ENCODE results near the gene CDKN3.
A peak's percentile ranks its signal among the peaks of the same experiment; 100 is the strongest.

The CDKN3 gene
- total RNA-seq = 0.19 to 0.78 (median 0.52) reads per million in 3 donors

- Histone ChIP-seq H3K4me3 (ENCODE audit: insufficient read depth, low read depth, low read length, poor library complexity, severe bottlenecking) (peak within 1 kb of the TSS; percentile 70), H3K4me1 (ENCODE audit: control insufficient read depth, insufficient read depth, low read length, poor library complexity, severe bottlenecking) (no peaks in the 10 kb centered on the region), H3K9me3 (ENCODE audit: control insufficient read depth, low read length) (no peaks in the 10 kb centered on the region), H3K27me3 (replicated peaks; ENCODE audit: control insufficient read depth, insufficient read depth, low read length, poor library complexity, severe bottlenecking) (no peaks in the 10 kb centered on the region), H3K36me3 (ENCODE audit: control insufficient read depth, insufficient read depth, low read length) (no peaks in the 10 kb centered on the region), H3K27ac (ENCODE audit: insufficient read depth, low read length, poor library complexity, severe bottlenecking) (no peak within 1 kb of the TSS)
- DNase-seq = peak; percentile 94 to 98 (median 96)
Measured at GRCh38 chr14:54396493-54397335, at the start of gene CDKN3. Gene CDKN3 (plus strand): TSS chr14:54397007. CDS start chr14:54397069, 62 bp downstream.

- Histone ChIP-seq H3K36me3 (ENCODE audit: control insufficient read depth, insufficient read depth, low read length) (no peaks in the 10 kb centered on the region), H3K4me1 (ENCODE audit: control insufficient read depth, insufficient read depth, low read length, poor library complexity, severe bottlenecking) (no peaks in the 10 kb centered on the region), H3K4me3 (ENCODE audit: insufficient read depth, low read depth, low read length, poor library complexity, severe bottlenecking) (no peak overlapping the region), H3K27ac (ENCODE audit: insufficient read depth, low read length, poor library complexity, severe bottlenecking) (no peak overlapping the region), H3K27me3 (replicated peaks; ENCODE audit: control insufficient read depth, insufficient read depth, low read length, poor library complexity, severe bottlenecking) (no peaks in the 10 kb centered on the region), H3K9me3 (ENCODE audit: control insufficient read depth, low read length) (no peaks in the 10 kb centered on the region)
- no peak for DNase-seq
Measured at GRCh38 chr14:54347044-54347443, 49.8 kb upstream of the CDKN3 start.

- Histone ChIP-seq H3K36me3 (ENCODE audit: control insufficient read depth, insufficient read depth, low read length) (no peaks in the 10 kb centered on the region), H3K27ac (ENCODE audit: insufficient read depth, low read length, poor library complexity, severe bottlenecking) (no peak overlapping the region), H3K4me1 (ENCODE audit: control insufficient read depth, insufficient read depth, low read length, poor library complexity, severe bottlenecking) (no peaks in the 10 kb centered on the region), H3K4me3 (ENCODE audit: insufficient read depth, low read depth, low read length, poor library complexity, severe bottlenecking) (no peak overlapping the region), H3K9me3 (ENCODE audit: control insufficient read depth, low read length) (no peaks in the 10 kb centered on the region), H3K27me3 (replicated peaks; ENCODE audit: control insufficient read depth, insufficient read depth, low read length, poor library complexity, severe bottlenecking) (no peaks in the 10 kb centered on the region)
- DNase-seq = no peak
Measured at GRCh38 chr14:54348001-54348611, 48.7 kb upstream of the CDKN3 start.

GRCh38 chr14:54348923-54349620, 47.7 kb upstream of the CDKN3 start:
- no peaks in the 10 kb centered on the region for H3K27me3 ChIP-seq (replicated peaks; ENCODE audit: control insufficient read depth, insufficient read depth, low read length, poor library complexity, severe bottlenecking)
- H3K9me3 ChIP-seq (ENCODE audit: control insufficient read depth, low read length) = no peaks in the 10 kb centered on the region
- H3K4me1 ChIP-seq (ENCODE audit: control insufficient read depth, insufficient read depth, low read length, poor library complexity, severe bottlenecking) = no peaks in the 10 kb centered on the region
- no peak for DNase-seq
- no peak overlapping the region for H3K4me3 ChIP-seq (ENCODE audit: insufficient read depth, low read depth, low read length, poor library complexity, severe bottlenecking)
- H3K27ac ChIP-seq (ENCODE audit: insufficient read depth, low read length, poor library complexity, severe bottlenecking) = no peak overlapping the region
- H3K36me3 ChIP-seq (ENCODE audit: control insufficient read depth, insufficient read depth, low read length) = no peaks in the 10 kb centered on the region

- Histone ChIP-seq H3K27ac (ENCODE audit: insufficient read depth, low read length, poor library complexity, severe bottlenecking) (no peak overlapping the region), H3K4me1 (ENCODE audit: control insufficient read depth, insufficient read depth, low read length, poor library complexity, severe bottlenecking) (no peaks in the 10 kb centered on the region), H3K36me3 (ENCODE audit: control insufficient read depth, insufficient read depth, low read length) (no peaks in the 10 kb centered on the region), H3K4me3 (ENCODE audit: insufficient read depth, low read depth, low read length, poor library complexity, severe bottlenecking) (no peak overlapping the region), H3K9me3 (ENCODE audit: control insufficient read depth, low read length) (no peaks in the 10 kb centered on the region), H3K27me3 (replicated peaks; ENCODE audit: control insufficient read depth, insufficient read depth, low read length, poor library complexity, severe bottlenecking) (no peaks in the 10 kb centered on the region)
- DNase-seq = no peak
Measured at GRCh38 chr14:54349713-54350112, 47.1 kb upstream of the CDKN3 start.

GRCh38 chr14:54350203-54350602, 46.6 kb upstream of the CDKN3 start:
- Histone ChIP-seq H3K27me3 (replicated peaks; ENCODE audit: control insufficient read depth, insufficient read depth, low read length, poor library complexity, severe bottlenecking) (no peaks in the 10 kb centered on the region), H3K9me3 (ENCODE audit: control insufficient read depth, low read length) (no peaks in the 10 kb centered on the region), H3K36me3 (ENCODE audit: control insufficient read depth, insufficient read depth, low read length) (no peaks in the 10 kb centered on the region), H3K4me1 (ENCODE audit: control insufficient read depth, insufficient read depth, low read length, poor library complexity, severe bottlenecking) (no peaks in the 10 kb centered on the region), H3K27ac (ENCODE audit: insufficient read depth, low read length, poor library complexity, severe bottlenecking) (no peak overlapping the region), H3K4me3 (ENCODE audit: insufficient read depth, low read depth, low read length, poor library complexity, severe bottlenecking) (no peak overlapping the region)
- no peak for DNase-seq

GRCh38 chr14:54353266-54353665, 43.5 kb upstream of the CDKN3 start:
- no peaks in the 10 kb centered on the region for H3K4me1 ChIP-seq (ENCODE audit: control insufficient read depth, insufficient read depth, low read length, poor library complexity, severe bottlenecking)
- H3K36me3 ChIP-seq (ENCODE audit: control insufficient read depth, insufficient read depth, low read length) = no peaks in the 10 kb centered on the region
- H3K27me3 ChIP-seq (replicated peaks; ENCODE audit: control insufficient read depth, insufficient read depth, low read length, poor library complexity, severe bottlenecking) = no peaks in the 10 kb centered on the region
- no peak overlapping the region for H3K4me3 ChIP-seq (ENCODE audit: insufficient read depth, low read depth, low read length, poor library complexity, severe bottlenecking)
- no peaks in the 10 kb centered on the region for H3K9me3 ChIP-seq (ENCODE audit: control insufficient read depth, low read length)
- no peak for DNase-seq
- no peak overlapping the region for H3K27ac ChIP-seq (ENCODE audit: insufficient read depth, low read length, poor library complexity, severe bottlenecking)

GRCh38 chr14:54353694-54354093, 43.1 kb upstream of the CDKN3 start:
- Histone ChIP-seq H3K27ac (ENCODE audit: insufficient read depth, low read length, poor library complexity, severe bottlenecking) (no peak overlapping the region), H3K4me3 (ENCODE audit: insufficient read depth, low read depth, low read length, poor library complexity, severe bottlenecking) (no peak overlapping the region), H3K4me1 (ENCODE audit: control insufficient read depth, insufficient read depth, low read length, poor library complexity, severe bottlenecking) (no peaks in the 10 kb centered on the region), H3K36me3 (ENCODE audit: control insufficient read depth, insufficient read depth, low read length) (no peaks in the 10 kb centered on the region), H3K27me3 (replicated peaks; ENCODE audit: control insufficient read depth, insufficient read depth, low read length, poor library complexity, severe bottlenecking) (no peaks in the 10 kb centered on the region), H3K9me3 (ENCODE audit: control insufficient read depth, low read length) (no peaks in the 10 kb centered on the region)
- no peak for DNase-seq

- Histone ChIP-seq H3K4me1 (ENCODE audit: control insufficient read depth, insufficient read depth, low read length, poor library complexity, severe bottlenecking) (no peaks in the 10 kb centered on the region), H3K9me3 (ENCODE audit: control insufficient read depth, low read length) (no peaks in the 10 kb centered on the region), H3K4me3 (ENCODE audit: insufficient read depth, low read depth, low read length, poor library complexity, severe bottlenecking) (no peak overlapping the region), H3K36me3 (ENCODE audit: control insufficient read depth, insufficient read depth, low read length) (no peaks in the 10 kb centered on the region), H3K27ac (ENCODE audit: insufficient read depth, low read length, poor library complexity, severe bottlenecking) (no peak overlapping the region), H3K27me3 (replicated peaks; ENCODE audit: control insufficient read depth, insufficient read depth, low read length, poor library complexity, severe bottlenecking) (no peaks in the 10 kb centered on the region)
- DNase-seq = no peak
Measured at GRCh38 chr14:54354096-54354495, 42.7 kb upstream of the CDKN3 start.

Measured in effector memory CD4-positive, alpha-beta T cell (primary cell).